ENCODE results near the gene NOC4L. TPM values are rescaled to one million over a fixed set of nuclear protein-coding genes. Genes with fewer than 3 reads are reported as not detected.

Gene NOC4L
- 6.0 and 8.3 TPM in 2 replicates for total RNA-seq

GRCh38 chr12:132144115-132144809, at the start of gene NOC4L, which contains the start of gene DDX51:
Gene NOC4L, plus strand, starts transcription at chr12:132144457. Its CDS starts 32 bp downstream, at chr12:132144489.
Gene DDX51, minus strand, starts transcription at chr12:132144319. Its CDS starts 23 bp downstream, at chr12:132144296.

Other genes starting within 250 kb of the NOC4L start
- gene ULK1, start 249.8 kb upstream of the NOC4L start, total RNA-seq = 7.1 and 10.4 TPM in 2 replicates
- gene PUS1, start 215.2 kb upstream of the NOC4L start, total RNA-seq = 8.4 and 12.5 TPM in 2 replicates
- gene EP400, start 194.5 kb upstream of the NOC4L start, total RNA-seq = 5.1 and 7.3 TPM in 2 replicates
- 5.7 and 12.5 TPM in 2 replicates for gene DDX51, start 138 bp upstream of the NOC4L start, total RNA-seq
- gene GALNT9, start 185.1 kb downstream of the NOC4L start, total RNA-seq = 0.14 and 0.28 TPM in 2 replicates

All from smooth muscle cell of bladder (primary cell).